ENCODE results near the gene IRX4.

IRX4 gene

GRCh38 chr5:1855596-1855995 is 27.1 kb downstream of the IRX4 start:
- no peak overlapping the region for H3K9ac ChIP-seq (ENCODE audit: low read depth, low read length, poor library complexity, severe bottlenecking)
- no peak overlapping the region for H3K4me3 ChIP-seq (ENCODE audit: low read length, poor library complexity, severe bottlenecking)
- H3K9me2 ChIP-seq (replicated peaks; ENCODE audit: low read depth, low read length): no peaks in the 10 kb centered on the region
- H2AFZ ChIP-seq (ENCODE audit: low read length): no peak overlapping the region
- H3K4me1 ChIP-seq (ENCODE audit: insufficient read depth, low read length, poor library complexity, severe bottlenecking): no peaks in the 10 kb centered on the region
- no peaks in the 10 kb centered on the region for H3K36me3 ChIP-seq (ENCODE audit: insufficient read depth, low read length)
- H3K27me3 ChIP-seq (ENCODE audit: insufficient read depth, low read length, poor library complexity, severe bottlenecking): no peaks in the 10 kb centered on the region
- H3K79me2 ChIP-seq (ENCODE audit: insufficient read depth, low read length): no peaks in the 10 kb centered on the region
- H3F3A ChIP-seq (ENCODE audit: low read depth): no peaks in the 10 kb centered on the region
- no peaks in the 10 kb centered on the region for H4K20me1 ChIP-seq (ENCODE audit: insufficient read depth, low read length, poor library complexity, severe bottlenecking)
- peaks cover 2% of the 10 kb centered on the region; the same call in 1 of the 2 replicates for H3K9me3 ChIP-seq (ENCODE audit: insufficient read depth, low read depth, low read length)
- TF ChIP-seq CTCF (conservative IDR thresholded peaks at IDR 0.05; ENCODE audit: low read length): no peak
- no peak for TF ChIP-seq EZH2phosphoT487 (IDR thresholded peaks at IDR 0.05; ENCODE audit: borderline replicate concordance)
- H3K4me2 ChIP-seq (ENCODE audit: low read depth, low read length, poor library complexity, severe bottlenecking): no peak overlapping the region

- H3K36me3 ChIP-seq (ENCODE audit: insufficient read depth, low read length): no peaks in the 10 kb centered on the region
- no peak overlapping the region for H3K4me2 ChIP-seq (ENCODE audit: low read depth, low read length, poor library complexity, severe bottlenecking)
- H3K9me3 ChIP-seq (ENCODE audit: insufficient read depth, low read depth, low read length): peaks cover 2% of the 10 kb centered on the region; the same call in 1 of the 2 replicates
- no peak overlapping the region for H2AFZ ChIP-seq (ENCODE audit: low read length)
- no peaks in the 10 kb centered on the region for H3K4me1 ChIP-seq (ENCODE audit: insufficient read depth, low read length, poor library complexity, severe bottlenecking)
- H3F3A ChIP-seq (ENCODE audit: low read depth): no peaks in the 10 kb centered on the region
- no peak for TF ChIP-seq CTCF (conservative IDR thresholded peaks at IDR 0.05; ENCODE audit: low read length)
- H4K20me1 ChIP-seq (ENCODE audit: insufficient read depth, low read length, poor library complexity, severe bottlenecking): no peaks in the 10 kb centered on the region
- no peak overlapping the region for H3K9ac ChIP-seq (ENCODE audit: low read depth, low read length, poor library complexity, severe bottlenecking)
- H3K4me3 ChIP-seq (ENCODE audit: low read length, poor library complexity, severe bottlenecking): no peak overlapping the region
- no peaks in the 10 kb centered on the region for H3K27me3 ChIP-seq (ENCODE audit: insufficient read depth, low read length, poor library complexity, severe bottlenecking)
- no peaks in the 10 kb centered on the region for H3K9me2 ChIP-seq (replicated peaks; ENCODE audit: low read depth, low read length)
- no peaks in the 10 kb centered on the region for H3K79me2 ChIP-seq (ENCODE audit: insufficient read depth, low read length)
Observed at GRCh38 chr5:1855075-1855474, 27.6 kb downstream of the IRX4 start.

- no peak overlapping the region for H3K4me3 ChIP-seq (ENCODE audit: low read length, poor library complexity, severe bottlenecking)
- no peaks in the 10 kb centered on the region; the same call in 1 of the 2 replicates for H3K9me3 ChIP-seq (ENCODE audit: insufficient read depth, low read depth, low read length)
- H3K79me2 ChIP-seq (ENCODE audit: insufficient read depth, low read length): no peaks in the 10 kb centered on the region
- no peaks in the 10 kb centered on the region for H3K36me3 ChIP-seq (ENCODE audit: insufficient read depth, low read length)
- H3K9me2 ChIP-seq (replicated peaks; ENCODE audit: low read depth, low read length): no peaks in the 10 kb centered on the region
- H3K27me3 ChIP-seq (ENCODE audit: insufficient read depth, low read length, poor library complexity, severe bottlenecking): no peaks in the 10 kb centered on the region
- TF ChIP-seq EZH2phosphoT487 (IDR thresholded peaks at IDR 0.05; ENCODE audit: borderline replicate concordance) (no peak), CTCF (conservative IDR thresholded peaks at IDR 0.05; ENCODE audit: low read length) (no peak)
- no peaks in the 10 kb centered on the region for H3K4me1 ChIP-seq (ENCODE audit: insufficient read depth, low read length, poor library complexity, severe bottlenecking)
- no peak overlapping the region for H3K9ac ChIP-seq (ENCODE audit: low read depth, low read length, poor library complexity, severe bottlenecking)
- H3F3A ChIP-seq (ENCODE audit: low read depth): no peaks in the 10 kb centered on the region
- H2AFZ ChIP-seq (ENCODE audit: low read length): no peak overlapping the region
- H3K4me2 ChIP-seq (ENCODE audit: low read depth, low read length, poor library complexity, severe bottlenecking): no peak overlapping the region
- H4K20me1 ChIP-seq (ENCODE audit: insufficient read depth, low read length, poor library complexity, severe bottlenecking): no peaks in the 10 kb centered on the region
Observed at GRCh38 chr5:1853531-1853930, 29.2 kb downstream of the IRX4 start.

All from Loucy (cell line).